GM18505 (cell line): Measurements from ENCODE around the gene LDB2.

ENCODE experiments used
- ATAC-seq: cut with Tn5 transposase; IDR thresholded peaks from one replicate; pipeline ENCODE4 v1.9.1; 2021; ENCODE audit not compliant: unreplicated experiment
- POLR2A ChIP-seq: IDR thresholded peaks from 4 replicates; pipeline ENCODE4 v1.6.1; 2011; ENCODE audit warnings: borderline replicate concordance; ENCODE audit not compliant: insufficient read depth, insufficient read length; ENCODE audit errors: extremely low read depth

Gene LDB2

DNA sequence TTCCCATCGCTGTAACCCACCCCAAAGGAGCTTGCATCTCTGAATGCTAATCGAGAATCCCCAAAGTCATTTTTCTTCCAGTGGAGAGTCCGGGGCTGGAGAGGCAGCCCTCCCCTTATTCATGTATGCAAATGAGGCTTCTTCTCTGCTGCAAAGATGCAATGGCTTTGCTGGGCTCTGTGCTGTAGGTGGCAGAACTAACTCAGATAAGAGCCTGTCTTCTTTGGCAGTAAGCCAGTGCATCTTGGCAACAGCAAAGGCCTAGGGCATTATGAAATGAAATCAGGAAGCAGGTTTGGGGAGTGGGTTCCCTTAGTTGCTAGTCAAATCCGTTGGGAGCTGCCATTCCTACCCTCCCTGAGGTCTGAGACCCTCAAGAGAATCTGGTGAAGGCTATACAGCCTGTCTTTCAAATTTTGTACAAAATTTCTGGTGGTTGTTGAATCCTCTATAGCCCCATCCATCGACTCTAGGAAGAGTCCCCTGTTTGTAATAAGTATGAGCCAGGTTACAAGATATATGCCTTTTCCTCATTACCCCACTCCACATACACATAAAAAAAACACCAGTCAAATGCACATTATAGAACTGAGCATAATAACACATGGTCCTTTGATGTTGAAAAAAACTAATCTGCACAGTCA lies 381.5 kb downstream of the LDB2 start:
- ATAC-seq: no peak
- no peak for TF ChIP-seq POLR2A

- ATAC-seq: no peak
These were observed 384.6 kb downstream of the LDB2 start for GRCh38 chr4:16513876-16514275.

GRCh38 chr4:16508968-16509367 lies 389.5 kb downstream of the LDB2 start:
- TF ChIP-seq POLR2A: no peak
- no peak for ATAC-seq

More at GRCh38 chr4:16513876-16514275, 384.6 kb downstream of the LDB2 start:
- no peak for TF ChIP-seq POLR2A

DNA sequence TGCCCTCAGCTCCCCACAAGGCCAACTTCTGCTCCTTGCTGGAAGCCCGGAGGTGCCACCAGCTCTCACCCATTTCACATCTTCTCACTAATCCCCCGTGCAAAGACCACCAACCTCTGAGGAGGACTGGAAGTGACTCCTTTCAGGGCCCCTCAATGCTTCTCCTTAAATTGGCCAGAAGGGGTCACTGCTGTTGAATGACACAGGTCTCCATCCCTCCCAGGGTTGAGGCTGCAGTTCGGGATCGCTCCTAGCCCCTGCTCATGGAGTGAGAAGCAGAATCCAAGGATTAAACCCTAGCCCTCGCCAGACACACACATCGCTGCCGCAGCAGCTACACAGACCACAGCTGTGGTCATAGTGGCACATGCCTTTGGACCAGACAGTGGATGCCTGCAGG lies 392.7 kb downstream of the LDB2 start:
- TF ChIP-seq POLR2A: no peak
- no peak for ATAC-seq

GRCh38 chr4:16505267-16505666 lies 393.2 kb downstream of the LDB2 start:
- ATAC-seq: no peak
- no peak for TF ChIP-seq POLR2A

GRCh38 chr4:16503421-16504100 lies 394.9 kb downstream of the LDB2 start:
- no peak for ATAC-seq
- no peak for TF ChIP-seq POLR2A

GRCh38 chr4:16498978-16499377 lies 399.5 kb downstream of the LDB2 start:
- TF ChIP-seq POLR2A: no peak
- ATAC-seq: no peak

DNA sequence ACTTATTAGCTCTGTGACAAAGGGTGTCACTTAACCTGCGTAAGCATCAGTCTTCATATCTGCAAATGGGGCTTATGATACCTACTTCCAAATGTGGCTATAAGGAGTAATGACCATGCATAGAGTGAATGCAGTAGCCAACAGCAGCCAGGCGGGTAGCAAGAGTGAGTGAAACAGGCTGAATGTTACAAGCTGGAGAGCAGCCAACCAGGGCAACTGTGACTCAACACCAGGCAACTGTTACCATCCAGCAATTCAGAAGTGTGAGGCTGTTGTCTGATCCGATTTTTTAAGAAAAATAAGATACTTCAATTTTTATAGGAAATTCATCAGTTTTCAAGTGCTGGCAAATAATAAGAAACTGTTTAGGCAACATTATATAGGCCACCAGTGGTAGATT lies 401.9 kb downstream of the LDB2 start:
- ATAC-seq: no peak
- no peak for TF ChIP-seq POLR2A

DNA sequence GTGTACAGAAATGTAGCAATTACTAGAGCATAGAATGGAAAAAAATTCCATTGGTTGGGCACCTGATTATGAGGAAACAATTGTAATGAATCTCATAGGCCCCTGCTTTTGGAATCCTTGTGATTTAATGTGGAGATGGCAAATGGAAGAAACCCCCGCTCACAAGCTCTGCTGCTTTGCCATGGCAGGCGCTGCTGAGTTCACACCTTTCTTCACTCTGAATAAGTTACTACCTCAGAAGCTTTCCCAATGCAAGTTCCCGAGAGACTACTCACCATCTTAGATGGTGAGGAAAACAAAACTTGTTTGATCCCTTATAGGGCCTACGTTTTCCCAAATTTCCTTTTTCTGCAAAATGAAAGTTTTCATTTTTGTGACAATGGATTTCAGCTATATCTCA lies 405.6 kb downstream of the LDB2 start:
- TF ChIP-seq POLR2A: no peak
- no peak for ATAC-seq

GRCh38 chr4:16489226-16489625 lies 409.2 kb downstream of the LDB2 start:
- no peak for TF ChIP-seq POLR2A
- no peak for ATAC-seq

DNA sequence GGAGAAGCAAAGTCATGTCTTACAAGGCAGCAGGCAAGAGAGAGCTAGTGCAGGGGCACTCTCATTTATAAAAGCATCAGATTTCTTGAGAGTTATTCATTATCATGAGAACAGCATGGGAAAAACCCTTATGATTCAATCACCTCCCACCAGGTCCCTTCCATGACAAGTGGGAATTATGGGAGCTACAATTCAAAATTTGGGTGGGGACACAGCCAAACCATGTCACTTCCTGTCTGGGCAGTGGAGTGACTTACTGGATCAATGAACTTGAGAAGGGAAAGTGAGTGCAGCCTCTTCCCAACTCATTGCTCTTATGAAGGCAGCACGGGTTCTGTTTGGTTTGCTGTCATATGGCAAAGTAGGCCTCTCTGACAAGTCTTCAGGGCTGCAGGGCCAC lies 410.4 kb downstream of the LDB2 start:
- ATAC-seq: no peak

GRCh38 chr4:16484711-16485110 lies 413.7 kb downstream of the LDB2 start:
- TF ChIP-seq POLR2A: no peak
- ATAC-seq: no peak

More for the DNA sequence above, 410.4 kb downstream of the LDB2 start:
- no peak for TF ChIP-seq POLR2A

DNA sequence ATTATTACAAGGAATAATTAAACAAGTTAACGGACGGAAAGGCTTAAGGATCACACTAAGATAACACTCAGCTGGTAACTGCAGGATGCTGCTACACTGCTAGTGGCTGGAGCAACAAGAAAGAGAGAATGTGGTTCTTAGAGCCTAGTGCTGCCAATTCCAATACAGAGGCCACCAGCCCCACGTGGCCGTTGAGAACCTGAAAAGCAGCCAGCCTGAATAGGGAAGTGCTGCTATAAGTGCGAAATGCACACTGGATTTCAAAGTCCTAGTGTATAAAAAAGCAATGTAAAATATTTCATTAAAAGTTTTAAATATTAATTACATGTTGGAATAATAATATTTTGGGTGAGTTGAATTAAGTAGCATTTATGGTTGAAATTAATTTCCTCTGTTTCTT lies 414.9 kb downstream of the LDB2 start:
- no peak for ATAC-seq
- no peak for TF ChIP-seq POLR2A

- no peak for ATAC-seq
- no peak for TF ChIP-seq POLR2A
These were observed 418.4 kb downstream of the LDB2 start for GRCh38 chr4:16480011-16480410.
